GM06990 (cell line): ENCODE measurements around the gene CELSR2.

Experiments used
- DNase-seq: peaks from one replicate; pipeline ENCODE4 v3.0.0-alpha.2; 2011; ENCODE audit not compliant: insufficient read length; ENCODE audit errors: extremely low read depth
- H3K27me3 ChIP-seq: replicated peaks from 2 replicates; pipeline ENCODE4 v1.6.0; 2011; ENCODE audit warnings: low read length; ENCODE audit not compliant: control insufficient read depth, insufficient read depth
- H3K36me3 ChIP-seq: 2 replicates; pipeline ENCODE4 v1.5.1; 2011; ENCODE audit warnings: low read length; ENCODE audit not compliant: control insufficient read depth, insufficient read depth
- H3K4me3 ChIP-seq: replicated peaks from 2 replicates; pipeline ENCODE4 v1.5.1; 2011; ENCODE audit warnings: low read depth, mild to moderate bottlenecking, control low read depth, low read length
- CTCF ChIP-seq: IDR thresholded peaks from 2 replicates; pipeline ENCODE4 v1.5.1; 2011; ENCODE audit warnings: low read length, control low read depth, mild to moderate bottlenecking, inconsistent platforms; ENCODE audit not compliant: insufficient read depth, poor library complexity, severe bottlenecking

CELSR2 gene

GRCh38 chr1:109241344-109241743 lies 8.0 kb upstream of the CELSR2 start:
- no peak overlapping the region for H3K4me3 ChIP-seq
- no peak for DNase-seq
- no peak for TF ChIP-seq CTCF
- H3K36me3 ChIP-seq, result peaks cover 20% of the 10 kb centered on the region
- H3K27me3 ChIP-seq, result no peaks in the 10 kb centered on the region

GRCh38 chr1:109241841-109242345 lies 7.4 kb upstream of the CELSR2 start:
- no peak for TF ChIP-seq CTCF
- no peak overlapping the region for H3K4me3 ChIP-seq
- DNase-seq, result no peak
- H3K36me3 ChIP-seq, result peaks cover 20% of the 10 kb centered on the region
- no peaks in the 10 kb centered on the region for H3K27me3 ChIP-seq

GRCh38 chr1:109242387-109242786 lies 7.0 kb upstream of the CELSR2 start:
- DNase-seq, result no peak
- no peak overlapping the region for H3K4me3 ChIP-seq
- peaks cover 16% of the 10 kb centered on the region for H3K36me3 ChIP-seq
- TF ChIP-seq CTCF, result no peak
- no peaks in the 10 kb centered on the region for H3K27me3 ChIP-seq

- Histone ChIP-seq H3K27me3 (no peaks in the 10 kb centered on the region), H3K36me3 (peaks cover 8% of the 10 kb centered on the region), H3K4me3 (no peak overlapping the region)
- TF ChIP-seq CTCF, result no peak
- DNase-seq, result no peak
These were observed 6.1 kb upstream of the CELSR2 start for GRCh38 chr1:109243221-109243620.

- no peak for TF ChIP-seq CTCF
- no peak for DNase-seq
- H3K36me3 ChIP-seq, result peaks cover 5% of the 10 kb centered on the region
- no peaks in the 10 kb centered on the region for H3K27me3 ChIP-seq
- H3K4me3 ChIP-seq, result no peak overlapping the region
These were observed 5.3 kb upstream of the CELSR2 start for GRCh38 chr1:109243860-109244552.
